NOMO-1 (cell line): Measurements from ENCODE around the gene TXNRD2.

ENCODE experiments used
- DNase-seq, 2 experiments: peaks; one replicate each; lab custom pipeline; 2025; ENCODE audit not compliant: unreplicated experiment in 2 of 2; lab: John Stamatoyannopoulos, UW

Gene TXNRD2

GRCh38 chr22:19866665-19867009, 75.0 kb downstream of the TXNRD2 start:
- no peak for DNase-seq

GRCh38 chr22:19865141-19865829, 76.3 kb downstream of the TXNRD2 start:
- no peak for DNase-seq

GRCh38 chr22:19864538-19865106, 77.0 kb downstream of the TXNRD2 start:
- DNase-seq: no peak

- DNase-seq: no peak
These were observed 78.0 kb downstream of the TXNRD2 start for GRCh38 chr22:19863571-19863970.

- DNase-seq: no peak
These were observed 78.9 kb downstream of the TXNRD2 start for GRCh38 chr22:19862619-19863246.

GRCh38 chr22:19859861-19860510, 81.6 kb downstream of the TXNRD2 start:
- DNase-seq: no peak

GRCh38 chr22:19857382-19857781, 84.2 kb downstream of the TXNRD2 start:
- no peak for DNase-seq

- peak in 1 of 2 experiments; percentile 51 for DNase-seq
These were observed 85.9 kb downstream of the TXNRD2 start for GRCh38 chr22:19855504-19856409.

GRCh38 chr22:19854778-19855503, 86.7 kb downstream of the TXNRD2 start, which contains the start of the genes GNB1L and RTL10:
GNB1L (minus strand) TSS chr22:19854874; CDS start chr22:19821355, 33,519 bp downstream.
RTL10 (minus strand) TSS chr22:19854874; CDS start chr22:19852261, 2,613 bp downstream.
- peak; percentile 93 to 97 for DNase-seq

- peak in 1 of 2 experiments; percentile 25 for DNase-seq
These were observed 87.5 kb downstream of the TXNRD2 start for GRCh38 chr22:19853879-19854777.

- no peak for DNase-seq
These were observed 88.3 kb downstream of the TXNRD2 start for GRCh38 chr22:19853058-19853878.

GRCh38 chr22:19852177-19852781, 89.3 kb downstream of the TXNRD2 start:
- DNase-seq: no peak

- DNase-seq: no peak
These were observed 90.1 kb downstream of the TXNRD2 start for GRCh38 chr22:19851291-19852176.

- DNase-seq: no peak
These were observed 90.9 kb downstream of the TXNRD2 start for GRCh38 chr22:19850763-19851109.

- no peak for DNase-seq
These were observed 91.5 kb downstream of the TXNRD2 start for GRCh38 chr22:19849835-19850762.
